ENCODE results near the gene SOBP. TPM values are rescaled to one million over a fixed set of nuclear protein-coding genes. Genes with fewer than 3 reads are reported as not detected.

SOBP gene
- polyA plus RNA-seq, 4 donors, result 1.1 to 1.6 (median 1.1) TPM; not detected in 1

GRCh38 chr6:107491760-107492660 is 2.1 kb downstream of the SOBP start:
- FAIRE-seq, result no peak
- no peak for DNase-seq
- H3K27ac ChIP-seq (ENCODE audit: low read depth in 1 of 3, low read length in 2 of 3), result no peak overlapping the region
- no peaks in the 10 kb centered on the region for H3K9me3 ChIP-seq (ENCODE audit: control insufficient read depth in 2 of 2, insufficient read depth in 1 of 2, low read depth in 1 of 2, low read length in 1 of 2)
- H3K4me3 ChIP-seq (ENCODE audit: low read depth in 1 of 3, low read length in 3 of 3), result peak overlapping the region in 1 of 3 donors; percentile 66
- H3K4me1 ChIP-seq (ENCODE audit: control insufficient read depth in 3 of 3, insufficient read depth in 2 of 3, low read depth in 1 of 3, low read length in 2 of 3), result peaks cover 0 to 14% (median 2%) of the 10 kb centered on the region in 3 donors
- 54 to 70% (median 64%) methylated on average over 14 of the region's 14 CpGs for WGBS, 3 donors
- H3K27me3 ChIP-seq (ENCODE audit: control insufficient read depth in 3 of 3, insufficient read depth in 3 of 3, low read length in 3 of 3), result peaks cover 6 to 49% (median 7%) of the 10 kb centered on the region in 3 donors
- no peaks in the 10 kb centered on the region for H3K36me3 ChIP-seq (ENCODE audit: control insufficient read depth in 3 of 3, insufficient read depth in 2 of 3, low read depth in 1 of 3, low read length in 3 of 3)

DNA sequence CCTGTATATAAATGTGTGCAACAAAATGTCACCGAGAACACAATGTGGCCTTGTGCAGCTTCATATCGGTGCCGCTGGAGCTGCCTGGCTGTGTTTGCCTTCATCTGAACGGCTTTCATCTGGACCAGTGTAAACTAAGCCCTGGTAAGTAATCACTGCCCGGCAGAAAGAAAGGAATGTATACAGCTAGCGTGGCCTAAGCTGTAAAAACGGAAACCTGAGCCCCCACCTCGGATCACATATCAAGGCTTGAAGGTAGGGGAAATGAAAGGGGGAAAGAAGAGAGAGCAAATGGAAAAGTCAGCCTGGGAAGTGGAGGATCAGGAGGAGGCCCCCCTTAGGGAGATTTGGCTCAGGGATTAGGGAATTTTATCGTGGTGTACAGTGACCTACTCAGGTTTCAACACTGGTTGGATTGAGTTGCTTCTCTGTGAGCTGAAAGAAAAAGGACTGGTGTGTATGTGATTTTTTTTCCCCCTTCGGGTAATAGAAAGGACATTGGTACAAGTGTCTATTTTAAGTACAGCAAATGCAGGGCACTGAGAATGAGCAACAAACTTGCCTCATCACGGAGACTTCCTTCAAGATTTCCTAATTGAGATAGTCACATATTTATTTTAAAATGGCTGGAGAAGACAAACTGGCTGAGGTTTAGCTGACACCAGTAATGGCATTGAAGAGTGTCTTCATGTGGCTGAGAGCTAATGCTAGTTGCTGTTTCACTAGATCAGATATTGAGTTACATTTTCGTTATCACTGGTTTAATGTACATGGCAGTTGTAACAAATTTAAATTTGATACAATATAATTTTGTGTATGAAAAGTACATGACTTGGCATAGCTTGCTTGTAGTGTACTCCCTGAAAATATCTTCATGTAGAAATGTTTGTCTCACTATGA is 3.5 kb downstream of the SOBP start:
- 53 to 67% (median 58%) methylated on average over 12 of the region's 12 CpGs for WGBS, 3 donors
- H3K27me3 ChIP-seq (ENCODE audit: control insufficient read depth in 3 of 3, insufficient read depth in 3 of 3, low read length in 3 of 3), result peaks cover 6 to 42% (median 7%) of the 10 kb centered on the region in 3 donors
- H3K9me3 ChIP-seq (ENCODE audit: control insufficient read depth in 2 of 2, insufficient read depth in 1 of 2, low read depth in 1 of 2, low read length in 1 of 2), result no peaks in the 10 kb centered on the region
- peak overlapping the region in 2 of 3 donors; percentile 14 to 18 for H3K27ac ChIP-seq (ENCODE audit: low read depth in 1 of 3, low read length in 2 of 3)
- DNase-seq, result no peak
- peaks cover 0 to 10% (median 2%) of the 10 kb centered on the region in 3 donors for H3K4me1 ChIP-seq (ENCODE audit: control insufficient read depth in 3 of 3, insufficient read depth in 2 of 3, low read depth in 1 of 3, low read length in 2 of 3)
- no peak for FAIRE-seq
- no peak overlapping the region for H3K4me3 ChIP-seq (ENCODE audit: low read depth in 1 of 3, low read length in 3 of 3)
- H3K36me3 ChIP-seq (ENCODE audit: control insufficient read depth in 3 of 3, insufficient read depth in 2 of 3, low read depth in 1 of 3, low read length in 3 of 3), result no peaks in the 10 kb centered on the region

- H3K4me1 ChIP-seq (ENCODE audit: control insufficient read depth in 3 of 3, insufficient read depth in 2 of 3, low read depth in 1 of 3, low read length in 2 of 3), result peaks cover 0 to 10% (median 2%) of the 10 kb centered on the region in 3 donors
- H3K27me3 ChIP-seq (ENCODE audit: control insufficient read depth in 3 of 3, insufficient read depth in 3 of 3, low read length in 3 of 3), result peaks cover 4 to 29% (median 7%) of the 10 kb centered on the region in 3 donors
- FAIRE-seq, result no peak
- no peak for DNase-seq
- H3K9me3 ChIP-seq (ENCODE audit: control insufficient read depth in 2 of 2, insufficient read depth in 1 of 2, low read depth in 1 of 2, low read length in 1 of 2), result no peaks in the 10 kb centered on the region
- WGBS, 3 donors, result 40 to 75% (median 73%) methylated on average over 7 of the region's 7 CpGs
- H3K4me3 ChIP-seq (ENCODE audit: low read depth in 1 of 3, low read length in 3 of 3), result no peak overlapping the region
- peak overlapping the region in 2 of 3 donors; percentile 22 to 51 for H3K27ac ChIP-seq (ENCODE audit: low read depth in 1 of 3, low read length in 2 of 3)
- H3K36me3 ChIP-seq (ENCODE audit: control insufficient read depth in 3 of 3, insufficient read depth in 2 of 3, low read depth in 1 of 3, low read length in 3 of 3), result no peaks in the 10 kb centered on the region
Measured at GRCh38 chr6:107495196-107495643, 5.3 kb downstream of the SOBP start.

DNA sequence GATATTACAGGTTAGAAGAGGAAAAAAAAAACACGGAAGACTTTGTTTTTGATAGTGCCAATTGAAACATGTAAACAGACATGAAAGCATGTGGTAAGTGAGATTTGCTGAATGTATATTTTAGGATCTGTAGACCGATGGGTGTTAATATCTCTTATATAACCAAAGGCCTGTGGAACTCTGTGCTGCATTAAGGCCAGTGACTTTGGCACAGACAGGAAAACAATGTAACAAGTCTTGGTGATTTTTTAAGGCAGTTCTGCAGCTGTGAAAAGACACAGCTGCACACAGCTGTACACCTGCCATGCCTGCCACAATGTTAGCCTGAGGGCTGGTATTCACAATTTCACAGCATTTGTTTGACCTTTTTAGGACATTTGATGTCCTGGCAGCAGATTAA is 6.1 kb downstream of the SOBP start:
- Histone ChIP-seq H3K9me3 (ENCODE audit: control insufficient read depth in 2 of 2, insufficient read depth in 1 of 2, low read depth in 1 of 2, low read length in 1 of 2) (no peaks in the 10 kb centered on the region), H3K27ac (ENCODE audit: low read depth in 1 of 3, low read length in 2 of 3) (no peak overlapping the region), H3K4me3 (ENCODE audit: low read depth in 1 of 3, low read length in 3 of 3) (no peak overlapping the region), H3K36me3 (ENCODE audit: control insufficient read depth in 3 of 3, insufficient read depth in 2 of 3, low read depth in 1 of 3, low read length in 3 of 3) (no peaks in the 10 kb centered on the region), H3K4me1 (ENCODE audit: control insufficient read depth in 3 of 3, insufficient read depth in 2 of 3, low read depth in 1 of 3, low read length in 2 of 3) (peaks cover 0 to 5% (median 2%) of the 10 kb centered on the region in 3 donors), H3K27me3 (ENCODE audit: control insufficient read depth in 3 of 3, insufficient read depth in 3 of 3, low read length in 3 of 3) (peaks cover 0 to 23% (median 4%) of the 10 kb centered on the region in 3 donors)
- 53 to 67% (median 65%) methylated on average over 2 of the region's 2 CpGs for WGBS, 3 donors
- FAIRE-seq (no peak), DNase-seq (no peak)

DNA sequence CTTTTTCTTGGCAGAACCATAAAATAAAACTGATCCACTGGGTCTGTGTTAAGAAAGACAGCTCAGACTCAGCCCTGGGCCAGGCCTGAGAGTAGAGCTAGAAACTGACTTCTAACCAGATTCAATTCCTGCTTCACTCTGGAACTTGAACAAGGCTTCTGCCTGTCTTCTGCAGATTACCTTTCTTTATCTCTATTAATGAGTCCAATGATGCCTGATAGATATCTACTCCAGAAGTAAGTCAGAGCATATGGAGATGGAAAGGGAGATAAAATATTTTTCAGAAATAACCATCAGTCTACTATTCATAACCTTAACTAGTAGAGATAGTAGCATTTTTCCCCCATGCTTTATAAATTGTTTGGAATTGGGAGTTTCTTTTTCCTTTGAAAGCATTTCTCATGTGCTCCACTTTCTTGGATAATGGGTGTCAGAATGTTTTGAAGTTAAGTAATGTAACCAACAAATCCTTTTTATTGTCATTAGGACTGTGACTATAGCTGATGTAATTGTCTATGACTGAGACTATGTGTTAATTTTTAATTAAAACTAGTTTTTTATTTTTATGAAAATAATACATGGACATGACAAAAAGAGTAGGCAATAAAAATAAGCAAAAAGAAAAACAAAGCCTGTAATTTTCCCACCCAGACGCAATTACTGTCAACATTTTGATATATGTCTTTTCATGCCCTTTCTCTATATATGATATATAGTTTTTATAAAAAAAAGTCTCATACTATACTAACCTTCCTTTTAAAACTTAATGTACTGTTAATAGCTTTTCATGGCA is 7.2 kb downstream of the SOBP start:
- no peak for FAIRE-seq
- Histone ChIP-seq H3K4me1 (ENCODE audit: control insufficient read depth in 3 of 3, insufficient read depth in 2 of 3, low read depth in 1 of 3, low read length in 2 of 3) (peaks cover 0 to 5% (median 0%) of the 10 kb centered on the region in 3 donors), H3K27ac (ENCODE audit: low read depth in 1 of 3, low read length in 2 of 3) (no peak overlapping the region), H3K36me3 (ENCODE audit: control insufficient read depth in 3 of 3, insufficient read depth in 2 of 3, low read depth in 1 of 3, low read length in 3 of 3) (no peaks in the 10 kb centered on the region), H3K4me3 (ENCODE audit: low read depth in 1 of 3, low read length in 3 of 3) (no peak overlapping the region), H3K9me3 (ENCODE audit: control insufficient read depth in 2 of 2, insufficient read depth in 1 of 2, low read depth in 1 of 2, low read length in 1 of 2) (no peaks in the 10 kb centered on the region), H3K27me3 (ENCODE audit: control insufficient read depth in 3 of 3, insufficient read depth in 3 of 3, low read length in 3 of 3) (peaks cover 0 to 12% (median 3%) of the 10 kb centered on the region in 3 donors)
- WGBS, 3 donors, result 93 to 97% (median 93%) methylated on average over 1 of the region's 1 CpG
- DNase-seq, result no peak

GRCh38 chr6:107504270-107505026 is 14.5 kb downstream of the SOBP start:
- no peak overlapping the region for H3K4me3 ChIP-seq (ENCODE audit: low read depth in 1 of 3, low read length in 3 of 3)
- no peaks in the 10 kb centered on the region for H3K36me3 ChIP-seq (ENCODE audit: control insufficient read depth in 3 of 3, insufficient read depth in 2 of 3, low read depth in 1 of 3, low read length in 3 of 3)
- H3K27ac ChIP-seq (ENCODE audit: low read depth in 1 of 3, low read length in 2 of 3), result no peak overlapping the region
- no peaks in the 10 kb centered on the region for H3K27me3 ChIP-seq (ENCODE audit: control insufficient read depth in 3 of 3, insufficient read depth in 3 of 3, low read length in 3 of 3)
- DNase-seq, result no peak
- no peaks in the 10 kb centered on the region for H3K4me1 ChIP-seq (ENCODE audit: control insufficient read depth in 3 of 3, insufficient read depth in 2 of 3, low read depth in 1 of 3, low read length in 2 of 3)
- H3K9me3 ChIP-seq (ENCODE audit: control insufficient read depth in 2 of 2, insufficient read depth in 1 of 2, low read depth in 1 of 2, low read length in 1 of 2), result no peaks in the 10 kb centered on the region
- FAIRE-seq, result no peak
- WGBS, 3 donors, result 69 to 77% (median 74%) methylated on average over 4 of the region's 4 CpGs

DNA sequence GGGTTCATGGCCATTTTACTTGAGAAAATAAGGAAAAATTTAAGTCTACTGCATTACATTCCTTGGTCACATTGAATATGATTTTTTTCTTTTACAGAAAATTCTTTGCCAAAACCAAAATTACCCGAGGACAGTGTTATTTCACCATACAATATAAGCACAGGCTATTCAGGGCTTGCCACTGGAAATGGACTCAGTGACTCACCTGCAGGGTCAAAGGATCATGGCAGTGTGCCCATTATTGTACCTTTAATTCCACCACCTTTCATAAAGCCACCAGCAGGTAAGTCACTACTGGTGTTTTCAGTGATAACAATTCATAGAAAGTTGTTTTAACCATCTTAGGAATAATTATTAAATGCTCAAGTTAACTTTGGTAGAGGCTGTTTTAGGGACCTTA is 16.2 kb downstream of the SOBP start:
- Histone ChIP-seq H3K4me3 (ENCODE audit: low read depth in 1 of 3, low read length in 3 of 3) (no peak overlapping the region), H3K36me3 (ENCODE audit: control insufficient read depth in 3 of 3, insufficient read depth in 2 of 3, low read depth in 1 of 3, low read length in 3 of 3) (no peaks in the 10 kb centered on the region), H3K27ac (ENCODE audit: low read depth in 1 of 3, low read length in 2 of 3) (no peak overlapping the region), H3K9me3 (ENCODE audit: control insufficient read depth in 2 of 2, insufficient read depth in 1 of 2, low read depth in 1 of 2, low read length in 1 of 2) (no peaks in the 10 kb centered on the region), H3K4me1 (ENCODE audit: control insufficient read depth in 3 of 3, insufficient read depth in 2 of 3, low read depth in 1 of 3, low read length in 2 of 3) (no peaks in the 10 kb centered on the region), H3K27me3 (ENCODE audit: control insufficient read depth in 3 of 3, insufficient read depth in 3 of 3, low read length in 3 of 3) (no peaks in the 10 kb centered on the region)
- DNase-seq (peak in 1 of 2 donors; percentile 75), FAIRE-seq (no peak)
- WGBS, 3 donors, result 33 to 79% (median 52%) methylated on average over 1 of the region's 1 CpG
